ENCODE data around the gene FARS2.

FARS2 gene

DNA sequence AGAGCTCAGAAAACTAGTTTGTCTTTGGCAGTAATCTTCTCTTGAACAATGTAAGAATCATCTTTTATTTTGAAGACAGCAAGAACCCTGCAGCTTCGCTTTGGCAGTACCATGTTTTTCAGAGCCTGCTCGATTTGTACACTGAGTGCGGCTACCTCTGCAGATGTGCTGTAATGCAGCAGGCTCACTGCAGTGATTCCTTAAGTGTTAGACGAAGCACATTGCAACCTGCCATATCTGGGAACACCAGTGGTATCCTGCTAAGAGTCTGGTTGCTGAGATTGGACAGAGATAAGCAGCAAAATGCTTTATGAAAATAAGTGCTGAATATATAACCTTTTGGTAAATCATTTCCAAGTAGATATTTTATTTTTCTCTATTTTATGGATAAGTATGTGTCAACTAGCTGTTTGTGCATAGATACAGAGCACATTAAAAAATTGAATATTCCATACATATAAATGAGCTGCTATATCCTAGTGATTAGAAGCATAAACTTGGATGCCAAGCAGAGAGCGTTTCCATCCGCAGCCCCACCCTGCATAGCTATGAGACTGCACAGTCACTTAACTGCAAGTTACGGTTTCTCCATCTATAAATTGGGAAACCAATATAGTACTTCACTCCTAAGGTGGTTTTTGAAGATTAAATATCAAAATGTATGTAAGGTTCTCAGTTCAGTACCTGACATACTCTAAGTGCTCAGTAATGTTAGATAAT lies 328.3 kb downstream of the FARS2 start:
- H3K27me3 ChIP-seq (replicated peaks; ENCODE audit: control insufficient read depth, insufficient read depth, low read length), result no peaks in the 10 kb centered on the region
- no peaks in the 10 kb centered on the region for H3K36me3 ChIP-seq (ENCODE audit: control insufficient read depth, insufficient read depth, low read length, severe bottlenecking)
- peaks cover 11% of the 10 kb centered on the region for H3K9me3 ChIP-seq (ENCODE audit: control insufficient read depth, low read length)
- H3K9ac ChIP-seq (ENCODE audit: low read length), result no peak overlapping the region
- no peak overlapping the region for H3K4me3 ChIP-seq (ENCODE audit: low read length)
- DNase-seq (ENCODE audit: low read depth), result no peak
- peaks cover 3% of the 10 kb centered on the region for H3K4me1 ChIP-seq (ENCODE audit: control insufficient read depth, insufficient read depth, low read length)

DNA sequence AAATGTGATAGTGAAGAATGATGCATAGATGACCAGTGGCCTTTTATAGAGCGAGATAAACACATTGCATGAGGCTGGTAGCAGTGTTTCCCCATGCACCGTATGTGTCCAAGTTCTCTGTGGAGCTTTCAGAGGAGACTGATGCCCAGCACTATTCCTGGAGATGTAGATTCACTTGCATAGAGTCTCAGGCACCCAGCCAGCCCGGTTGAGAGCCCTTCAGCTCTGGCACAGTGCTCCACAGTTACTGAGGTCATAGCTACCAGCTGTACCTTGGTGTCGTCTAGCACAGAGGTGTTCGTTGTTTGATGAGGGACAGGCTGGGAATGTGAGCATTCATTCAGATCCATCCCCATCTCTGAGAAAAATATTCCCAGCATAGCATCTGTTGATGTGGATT lies 328.9 kb downstream of the FARS2 start:
- no peaks in the 10 kb centered on the region for H3K4me1 ChIP-seq (ENCODE audit: control insufficient read depth, insufficient read depth, low read length)
- no peaks in the 10 kb centered on the region for H3K27me3 ChIP-seq (replicated peaks; ENCODE audit: control insufficient read depth, insufficient read depth, low read length)

DNA sequence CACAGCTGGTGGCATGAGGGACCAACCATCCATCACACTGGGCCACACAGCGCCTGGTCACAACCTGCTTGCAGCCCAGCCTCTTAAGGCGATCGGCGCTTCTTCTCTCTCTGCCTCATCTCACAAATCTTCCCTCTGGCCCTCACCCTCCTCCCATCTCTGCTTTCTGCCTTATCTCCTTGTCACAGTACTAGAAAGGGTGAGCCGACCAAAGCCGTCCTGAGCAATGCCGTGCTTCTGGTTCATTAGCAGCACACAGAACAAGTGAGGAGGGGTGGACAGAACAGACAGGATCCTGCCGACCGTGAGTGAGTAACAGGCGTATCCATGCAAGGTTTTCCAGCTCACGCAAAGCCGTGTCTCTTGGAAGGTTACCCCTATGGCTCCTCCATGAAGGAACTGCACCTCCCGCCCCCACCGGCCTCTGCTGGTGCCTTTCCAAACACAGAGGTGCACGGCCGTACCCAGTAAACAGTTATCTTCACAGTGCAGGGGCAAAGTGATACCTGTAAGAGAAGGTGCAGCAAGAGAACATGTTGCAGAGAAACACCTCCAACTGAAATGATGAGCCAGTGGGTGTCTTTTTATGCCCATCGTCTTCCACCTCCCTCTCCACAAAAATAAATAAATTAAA lies 331.7 kb downstream of the FARS2 start:
- no peaks in the 10 kb centered on the region for H3K9me3 ChIP-seq (ENCODE audit: control insufficient read depth, low read length)

More for the DNA sequence above, 328.9 kb downstream of the FARS2 start:
- H3K9me3 ChIP-seq (ENCODE audit: control insufficient read depth, low read length), result peaks cover 11% of the 10 kb centered on the region
- no peak overlapping the region for H3K9ac ChIP-seq (ENCODE audit: low read length)
- H3K36me3 ChIP-seq (ENCODE audit: control insufficient read depth, insufficient read depth, low read length, severe bottlenecking), result no peaks in the 10 kb centered on the region
- H3K4me3 ChIP-seq (ENCODE audit: low read length), result no peak overlapping the region
- no peak for DNase-seq (ENCODE audit: low read depth)

DNA sequence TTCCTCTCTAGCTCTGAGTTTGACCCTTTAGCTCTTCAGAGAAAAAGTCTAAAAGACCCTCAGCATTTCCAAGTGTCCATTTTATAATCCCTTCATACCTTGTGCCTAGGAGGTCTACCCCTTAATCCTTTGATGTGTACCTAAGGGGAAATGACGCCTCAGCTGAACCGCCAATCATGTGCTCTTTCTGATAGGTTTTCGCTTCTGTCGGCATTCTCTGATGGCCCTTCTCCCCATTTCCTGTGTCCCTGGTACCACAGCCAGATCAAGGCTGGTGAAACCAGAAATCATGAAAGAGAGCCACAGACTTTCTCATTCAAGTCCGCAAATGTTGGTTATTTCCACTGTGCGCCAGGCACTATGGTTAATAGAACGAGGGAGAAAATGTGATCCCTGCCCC lies 333.9 kb downstream of the FARS2 start:
- DNase-seq (ENCODE audit: low read depth), result no peak
- H3K4me3 ChIP-seq (ENCODE audit: low read length), result no peak overlapping the region
- H3K36me3 ChIP-seq (ENCODE audit: control insufficient read depth, insufficient read depth, low read length, severe bottlenecking), result no peaks in the 10 kb centered on the region
- no peaks in the 10 kb centered on the region for H3K27me3 ChIP-seq (replicated peaks; ENCODE audit: control insufficient read depth, insufficient read depth, low read length)
- H3K9me3 ChIP-seq (ENCODE audit: control insufficient read depth, low read length), result no peaks in the 10 kb centered on the region
- H3K9ac ChIP-seq (ENCODE audit: low read length), result no peak overlapping the region
- no peaks in the 10 kb centered on the region for H3K4me1 ChIP-seq (ENCODE audit: control insufficient read depth, insufficient read depth, low read length)

More for the DNA sequence above, 331.7 kb downstream of the FARS2 start:
- H3K36me3 ChIP-seq (ENCODE audit: control insufficient read depth, insufficient read depth, low read length, severe bottlenecking), result no peaks in the 10 kb centered on the region
- H3K4me1 ChIP-seq (ENCODE audit: control insufficient read depth, insufficient read depth, low read length), result no peaks in the 10 kb centered on the region
- H3K9ac ChIP-seq (ENCODE audit: low read length), result no peak overlapping the region
- H3K4me3 ChIP-seq (ENCODE audit: low read length), result no peak overlapping the region
- no peak for DNase-seq (ENCODE audit: low read depth)
- no peaks in the 10 kb centered on the region for H3K27me3 ChIP-seq (replicated peaks; ENCODE audit: control insufficient read depth, insufficient read depth, low read length)

DNA sequence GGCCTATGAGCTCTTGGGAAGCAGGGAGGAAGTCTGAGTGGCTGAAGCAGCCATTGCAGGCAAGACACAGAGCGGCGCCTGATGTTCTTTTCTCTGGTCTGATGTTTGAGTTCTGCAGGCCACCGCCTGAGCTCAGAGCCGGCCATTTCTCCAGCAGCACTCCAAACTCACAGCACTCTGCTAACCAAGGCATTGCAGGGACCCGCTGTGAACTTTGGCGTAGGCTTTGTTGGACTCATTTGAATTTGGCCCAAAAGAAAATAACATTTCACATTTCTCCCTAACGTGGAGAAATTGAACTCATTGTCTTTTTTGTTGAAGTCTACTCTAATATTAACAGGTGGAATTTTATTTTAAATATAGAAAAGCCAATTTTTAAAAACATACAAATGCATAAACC lies 336.1 kb downstream of the FARS2 start:
- H3K9ac ChIP-seq (ENCODE audit: low read length), result no peak overlapping the region
- no peak overlapping the region for H3K4me3 ChIP-seq (ENCODE audit: low read length)
- DNase-seq (ENCODE audit: low read depth), result no peak
- no peaks in the 10 kb centered on the region for H3K27me3 ChIP-seq (replicated peaks; ENCODE audit: control insufficient read depth, insufficient read depth, low read length)
- H3K36me3 ChIP-seq (ENCODE audit: control insufficient read depth, insufficient read depth, low read length, severe bottlenecking), result no peaks in the 10 kb centered on the region
- H3K9me3 ChIP-seq (ENCODE audit: control insufficient read depth, low read length), result no peaks in the 10 kb centered on the region
- no peaks in the 10 kb centered on the region for H3K4me1 ChIP-seq (ENCODE audit: control insufficient read depth, insufficient read depth, low read length)

DNA sequence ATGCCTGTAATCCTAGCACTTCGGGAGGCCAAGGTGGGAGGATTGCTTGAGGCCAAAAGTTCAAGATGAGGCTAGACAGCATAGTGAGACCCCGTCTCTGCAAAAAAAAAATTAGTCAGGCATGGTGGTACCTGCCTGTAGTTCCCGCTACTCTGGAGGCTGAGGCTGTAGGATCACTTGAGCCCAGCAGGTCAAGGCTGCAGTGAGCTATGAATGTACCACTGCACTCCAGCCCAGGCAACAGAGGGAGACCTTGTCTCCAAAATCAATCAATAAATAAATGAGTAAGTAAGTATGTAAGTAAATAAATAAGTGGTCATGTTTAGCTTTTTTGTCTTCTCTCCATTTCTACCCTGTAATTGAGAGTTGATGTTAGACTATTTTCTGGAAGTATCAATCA lies 336.8 kb downstream of the FARS2 start:
- Histone ChIP-seq H3K9me3 (ENCODE audit: control insufficient read depth, low read length) (no peaks in the 10 kb centered on the region), H3K4me1 (ENCODE audit: control insufficient read depth, insufficient read depth, low read length) (no peaks in the 10 kb centered on the region)

DNA sequence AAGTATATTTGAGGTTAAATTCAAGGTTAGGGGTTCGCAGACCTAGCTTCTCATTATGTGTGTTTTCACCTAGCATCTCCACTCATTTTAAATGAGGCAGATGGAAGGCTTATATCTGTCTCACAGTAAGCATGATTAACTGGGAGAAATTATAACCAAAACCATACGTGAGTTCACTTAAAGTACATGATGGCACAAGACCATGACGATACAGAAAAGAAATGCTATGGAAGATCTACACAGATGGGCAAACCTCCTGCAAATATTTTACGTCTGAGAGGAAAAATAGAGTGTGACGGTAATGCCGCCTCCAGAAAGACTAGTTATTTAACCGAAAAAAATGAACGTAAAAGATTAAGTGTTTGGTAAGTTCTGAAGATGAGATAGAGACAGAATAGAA lies 337.8 kb downstream of the FARS2 start:
- H3K9ac ChIP-seq (ENCODE audit: low read length), result no peak overlapping the region
- no peaks in the 10 kb centered on the region for H3K9me3 ChIP-seq (ENCODE audit: control insufficient read depth, low read length)
- peak; percentile 77 for DNase-seq (ENCODE audit: low read depth)
- H3K4me1 ChIP-seq (ENCODE audit: control insufficient read depth, insufficient read depth, low read length), result no peaks in the 10 kb centered on the region
- H3K27me3 ChIP-seq (replicated peaks; ENCODE audit: control insufficient read depth, insufficient read depth, low read length), result no peaks in the 10 kb centered on the region
- H3K4me3 ChIP-seq (ENCODE audit: low read length), result no peak overlapping the region
- no peaks in the 10 kb centered on the region for H3K36me3 ChIP-seq (ENCODE audit: control insufficient read depth, insufficient read depth, low read length, severe bottlenecking)

More for the DNA sequence above, 336.8 kb downstream of the FARS2 start:
- Histone ChIP-seq H3K36me3 (ENCODE audit: control insufficient read depth, insufficient read depth, low read length, severe bottlenecking) (no peaks in the 10 kb centered on the region), H3K4me3 (ENCODE audit: low read length) (no peak overlapping the region), H3K9ac (ENCODE audit: low read length) (no peak overlapping the region), H3K27me3 (replicated peaks; ENCODE audit: control insufficient read depth, insufficient read depth, low read length) (no peaks in the 10 kb centered on the region)
- no peak for DNase-seq (ENCODE audit: low read depth)

DNA sequence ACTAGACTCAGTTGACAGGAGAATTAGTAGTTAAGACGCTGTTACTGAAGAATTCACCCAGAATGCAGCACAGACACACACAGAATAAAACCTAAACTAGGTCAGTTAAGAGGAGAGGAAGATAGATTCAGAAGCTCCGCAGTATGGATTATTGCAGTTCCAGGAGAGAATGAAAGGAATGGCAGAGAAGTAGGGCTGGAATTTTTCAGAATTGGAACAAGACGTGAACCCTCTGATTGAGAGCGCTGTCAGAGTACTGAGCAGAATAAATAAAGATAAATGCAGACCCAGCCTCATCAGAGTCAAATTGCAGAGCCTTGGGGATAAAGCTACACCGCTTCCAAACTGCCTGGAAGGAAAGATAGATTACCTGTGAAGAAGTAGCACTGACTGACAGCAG lies 344.6 kb downstream of the FARS2 start:
- DNase-seq (ENCODE audit: low read depth), result no peak
- Histone ChIP-seq H3K9ac (ENCODE audit: low read length) (no peak overlapping the region), H3K4me1 (ENCODE audit: control insufficient read depth, insufficient read depth, low read length) (no peaks in the 10 kb centered on the region), H3K4me3 (ENCODE audit: low read length) (no peak overlapping the region), H3K36me3 (ENCODE audit: control insufficient read depth, insufficient read depth, low read length, severe bottlenecking) (no peaks in the 10 kb centered on the region), H3K27me3 (replicated peaks; ENCODE audit: control insufficient read depth, insufficient read depth, low read length) (no peaks in the 10 kb centered on the region), H3K9me3 (ENCODE audit: control insufficient read depth, low read length) (no peaks in the 10 kb centered on the region)

DNA sequence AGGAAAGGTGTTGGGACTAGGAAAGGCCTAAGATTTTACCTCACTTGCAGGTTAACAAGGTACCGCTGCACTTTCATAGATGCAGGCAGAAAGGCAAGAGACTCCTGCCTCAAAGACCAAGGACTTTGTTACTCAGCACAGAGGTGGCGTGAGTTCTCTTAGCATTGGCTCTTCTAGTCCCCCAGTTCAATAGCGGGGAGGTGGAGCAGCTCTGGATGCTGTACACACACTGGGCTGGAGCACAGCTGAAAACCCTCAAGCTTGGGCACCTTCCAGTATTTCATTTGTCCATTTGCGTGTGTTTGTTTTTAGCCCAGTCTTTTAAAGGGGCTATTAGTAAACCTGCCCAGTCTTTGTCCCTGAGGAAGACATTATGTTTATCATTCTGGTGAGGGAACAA lies 345.2 kb downstream of the FARS2 start:
- Histone ChIP-seq H3K9me3 (ENCODE audit: control insufficient read depth, low read length) (no peaks in the 10 kb centered on the region), H3K36me3 (ENCODE audit: control insufficient read depth, insufficient read depth, low read length, severe bottlenecking) (no peaks in the 10 kb centered on the region), H3K4me1 (ENCODE audit: control insufficient read depth, insufficient read depth, low read length) (no peaks in the 10 kb centered on the region), H3K4me3 (ENCODE audit: low read length) (no peak overlapping the region), H3K27me3 (replicated peaks; ENCODE audit: control insufficient read depth, insufficient read depth, low read length) (no peaks in the 10 kb centered on the region), H3K9ac (ENCODE audit: low read length) (no peak overlapping the region)
- DNase-seq (ENCODE audit: low read depth), result no peak

DNA sequence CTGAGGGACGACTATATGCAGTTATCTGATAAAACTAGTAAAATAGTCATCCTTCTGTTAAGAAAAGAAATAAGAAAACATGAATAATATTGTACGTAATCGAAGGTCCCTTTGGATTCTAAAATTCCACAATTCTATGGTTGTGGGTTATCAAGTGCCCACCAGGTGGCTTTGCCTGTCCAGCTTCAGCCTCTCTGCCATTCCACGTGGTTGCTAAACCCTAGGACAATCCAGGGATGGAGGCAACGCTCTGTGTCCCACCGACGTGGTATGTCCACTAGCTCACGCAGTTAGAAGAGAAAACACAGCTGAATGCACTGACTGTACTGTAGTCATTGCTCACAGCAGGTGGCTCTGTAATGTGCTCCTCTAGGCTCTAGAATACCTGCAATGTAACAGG lies 349.3 kb downstream of the FARS2 start:
- no peaks in the 10 kb centered on the region for H3K27me3 ChIP-seq (replicated peaks; ENCODE audit: control insufficient read depth, insufficient read depth, low read length)
- no peak overlapping the region for H3K4me3 ChIP-seq (ENCODE audit: low read length)
- H3K4me1 ChIP-seq (ENCODE audit: control insufficient read depth, insufficient read depth, low read length), result no peaks in the 10 kb centered on the region
- H3K9me3 ChIP-seq (ENCODE audit: control insufficient read depth, low read length), result no peaks in the 10 kb centered on the region
- no peak for DNase-seq (ENCODE audit: low read depth)
- no peaks in the 10 kb centered on the region for H3K36me3 ChIP-seq (ENCODE audit: control insufficient read depth, insufficient read depth, low read length, severe bottlenecking)
- H3K9ac ChIP-seq (ENCODE audit: low read length), result no peak overlapping the region

DNA sequence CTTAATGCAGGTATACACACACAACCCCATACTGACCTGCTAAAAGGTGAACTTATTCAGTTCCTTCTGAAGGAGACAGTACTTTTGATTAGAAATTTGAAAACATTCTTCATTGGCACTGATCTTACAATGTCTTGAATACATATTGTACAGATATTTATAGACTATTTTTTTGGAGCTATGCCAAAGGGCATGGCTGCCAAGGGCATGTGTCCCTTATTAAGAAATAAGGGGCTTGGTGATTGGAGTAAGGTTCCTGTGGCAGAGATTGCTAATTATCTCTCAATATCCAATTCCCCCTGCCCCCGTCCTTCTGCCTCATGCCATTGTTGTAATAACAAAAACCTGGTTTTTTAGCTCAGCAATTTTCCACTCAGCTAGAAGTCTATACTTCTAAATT lies 355.9 kb downstream of the FARS2 start:
- DNase-seq (ENCODE audit: low read depth), result no peak
- Histone ChIP-seq H3K4me3 (ENCODE audit: low read length) (no peak overlapping the region), H3K9me3 (ENCODE audit: control insufficient read depth, low read length) (no peaks in the 10 kb centered on the region), H3K36me3 (ENCODE audit: control insufficient read depth, insufficient read depth, low read length, severe bottlenecking) (no peaks in the 10 kb centered on the region), H3K27me3 (replicated peaks; ENCODE audit: control insufficient read depth, insufficient read depth, low read length) (no peaks in the 10 kb centered on the region), H3K9ac (ENCODE audit: low read length) (no peak overlapping the region), H3K4me1 (ENCODE audit: control insufficient read depth, insufficient read depth, low read length) (peaks cover 9% of the 10 kb centered on the region)

DNA sequence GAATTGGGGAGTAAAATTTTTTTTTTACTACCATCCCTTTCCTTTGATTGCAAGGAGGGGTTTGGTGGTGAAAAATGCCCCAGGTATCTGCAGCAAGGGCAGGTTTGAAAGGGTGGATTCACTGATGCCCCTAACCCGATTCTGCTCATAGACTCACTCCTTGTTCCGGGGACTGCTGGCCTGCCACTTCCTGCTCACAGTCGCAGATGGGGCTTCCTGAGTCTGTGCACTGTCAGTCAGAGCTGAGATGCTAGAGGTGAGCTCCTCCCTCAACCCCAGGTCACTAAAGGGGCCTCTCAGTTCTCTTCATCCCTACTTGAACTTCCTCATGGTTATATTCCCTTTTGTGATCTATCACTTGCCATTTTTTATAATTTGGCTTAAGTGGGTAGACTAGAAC lies 357.9 kb downstream of the FARS2 start:
- peaks cover 9% of the 10 kb centered on the region for H3K4me1 ChIP-seq (ENCODE audit: control insufficient read depth, insufficient read depth, low read length)
- no peaks in the 10 kb centered on the region for H3K36me3 ChIP-seq (ENCODE audit: control insufficient read depth, insufficient read depth, low read length, severe bottlenecking)
- H3K27me3 ChIP-seq (replicated peaks; ENCODE audit: control insufficient read depth, insufficient read depth, low read length), result no peaks in the 10 kb centered on the region
- H3K9ac ChIP-seq (ENCODE audit: low read length), result no peak overlapping the region
- no peak overlapping the region for H3K4me3 ChIP-seq (ENCODE audit: low read length)
- no peak for DNase-seq (ENCODE audit: low read depth)
- H3K9me3 ChIP-seq (ENCODE audit: control insufficient read depth, low read length), result no peaks in the 10 kb centered on the region
